ENCODE measurements around the gene ARSD.

- TF ChIP-seq, protein P1, sequence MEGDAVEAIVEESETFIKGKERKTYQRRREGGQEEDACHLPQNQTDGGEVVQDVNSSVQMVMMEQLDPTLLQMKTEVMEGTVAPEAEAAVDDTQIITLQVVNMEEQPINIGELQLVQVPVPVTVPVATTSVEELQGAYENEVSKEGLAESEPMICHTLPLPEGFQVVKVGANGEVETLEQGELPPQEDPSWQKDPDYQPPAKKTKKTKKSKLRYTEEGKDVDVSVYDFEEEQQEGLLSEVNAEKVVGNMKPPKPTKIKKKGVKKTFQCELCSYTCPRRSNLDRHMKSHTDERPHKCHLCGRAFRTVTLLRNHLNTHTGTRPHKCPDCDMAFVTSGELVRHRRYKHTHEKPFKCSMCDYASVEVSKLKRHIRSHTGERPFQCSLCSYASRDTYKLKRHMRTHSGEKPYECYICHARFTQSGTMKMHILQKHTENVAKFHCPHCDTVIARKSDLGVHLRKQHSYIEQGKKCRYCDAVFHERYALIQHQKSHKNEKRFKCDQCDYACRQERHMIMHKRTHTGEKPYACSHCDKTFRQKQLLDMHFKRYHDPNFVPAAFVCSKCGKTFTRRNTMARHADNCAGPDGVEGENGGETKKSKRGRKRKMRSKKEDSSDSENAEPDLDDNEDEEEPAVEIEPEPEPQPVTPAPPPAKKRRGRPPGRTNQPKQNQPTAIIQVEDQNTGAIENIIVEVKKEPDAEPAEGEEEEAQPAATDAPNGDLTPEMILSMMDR (IDR thresholded peaks at IDR 0.05) = 0 out of 2 replicates have a peak, but pooled peaks have one; percentile 12
- no peak for TF ChIP-seq ZFX (IDR thresholded peaks at IDR 0.05; ENCODE audit: borderline replicate concordance)
Observed at GRCh38 chrX:2967998-2968909, 39.1 kb upstream of the ARSD start.

Measured in 22Rv1 (cell line).